BLaER1 (cell line): ENCODE results near the gene CCR1.
"Not testable (repeated sequence)": the region's sequence is repeated elsewhere in the genome, so short reads cannot be mapped to it uniquely, and the experiment has no call there.

Experiments
- H3K27ac ChIP-seq: shearing (Covaris generic); formaldehyde crosslinking; 2 replicates; pipeline ENCODE4 v1.8.1; 2022
- H3K27me3 ChIP-seq: shearing (Covaris generic); formaldehyde crosslinking; 2 replicates; pipeline ENCODE4 v1.8.1; 2022
- H3K36me3 ChIP-seq: shearing (Covaris generic); formaldehyde crosslinking; 2 replicates; pipeline ENCODE4 v1.8.1; 2022
- H3K4me1 ChIP-seq: shearing (Covaris generic); formaldehyde crosslinking; 2 replicates; pipeline ENCODE4 v1.8.1; 2022
- H3K4me2 ChIP-seq: shearing (Covaris generic); formaldehyde crosslinking; 2 replicates; pipeline ENCODE4 v1.8.1; 2022
- H3K4me3 ChIP-seq: shearing (Covaris generic); formaldehyde crosslinking; 2 replicates; pipeline ENCODE4 v1.8.1; 2022
- H3K9ac ChIP-seq: shearing (Covaris generic); formaldehyde crosslinking; 2 replicates; pipeline ENCODE4 v1.8.1; 2022
- H3K9me3 ChIP-seq: shearing (Covaris generic); formaldehyde crosslinking; 2 replicates; pipeline ENCODE4 v1.8.1; 2022
- H4K20me1 ChIP-seq: shearing (Covaris generic); formaldehyde crosslinking; 2 replicates; pipeline ENCODE4 v1.8.1; 2022
- Cebpa-rat ChIP-seq: shearing (Covaris generic); IDR thresholded peaks from 2 replicates; pipeline ENCODE4 v1.8.1; 2022

The CCR1 gene

DNA sequence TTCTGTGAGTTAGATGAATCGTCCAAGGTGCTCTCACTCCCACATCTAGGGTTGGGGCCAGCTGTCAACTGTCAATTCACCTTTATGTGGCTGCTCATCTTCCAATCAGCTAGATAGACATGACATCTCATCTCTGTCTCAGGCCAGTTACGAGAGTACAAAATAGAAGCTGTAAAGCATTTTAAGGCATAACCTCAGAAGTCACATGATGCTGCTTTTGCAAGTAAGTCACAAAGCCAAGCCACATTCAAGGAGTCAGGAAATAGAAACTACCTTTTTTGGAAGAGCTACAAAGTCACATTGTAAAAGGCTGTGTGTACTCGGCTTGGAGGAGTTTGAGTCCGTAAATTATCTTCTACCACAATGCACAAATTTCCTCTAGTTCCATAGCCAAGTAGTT lies 5.1 kb upstream of the CCR1 start:
- peak overlapping the region; percentile 36 for H3K4me2 ChIP-seq
- H3K27ac ChIP-seq, result no peak overlapping the region
- H3K9me3 ChIP-seq, result no peaks in the 10 kb centered on the region
- H3K36me3 ChIP-seq, result no peaks in the 10 kb centered on the region
- no peak for TF ChIP-seq Cebpa-rat
- no peak overlapping the region for H3K4me3 ChIP-seq
- no peaks in the 10 kb centered on the region for H4K20me1 ChIP-seq
- no peak overlapping the region for H3K9ac ChIP-seq
- no peaks in the 10 kb centered on the region for H3K27me3 ChIP-seq
- peaks cover 19% of the 10 kb centered on the region for H3K4me1 ChIP-seq

DNA sequence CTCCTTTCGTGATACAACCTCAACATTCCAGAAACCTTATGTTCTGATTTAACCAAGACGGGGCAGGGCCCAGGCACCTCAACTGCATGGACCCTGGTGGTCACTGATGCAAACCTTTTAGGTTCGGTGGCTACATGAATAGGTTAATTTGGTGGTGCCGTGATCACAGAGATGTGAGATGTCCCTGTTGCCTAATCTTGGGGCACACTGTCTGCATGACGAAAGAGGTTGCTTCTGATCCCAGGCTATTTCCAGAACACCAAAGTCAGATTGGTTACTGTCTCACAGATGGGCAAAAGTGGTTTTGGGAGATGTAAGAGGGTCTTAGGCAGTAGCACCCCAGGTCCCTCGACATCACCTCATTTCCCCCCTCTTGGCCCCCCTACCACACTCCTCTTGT lies 4.0 kb upstream of the CCR1 start:
- Histone ChIP-seq H3K9ac (no peak overlapping the region), H4K20me1 (no peaks in the 10 kb centered on the region), H3K4me1 (peaks cover 27% of the 10 kb centered on the region), H3K9me3 (no peaks in the 10 kb centered on the region; the same call in 1 of the 2 replicates), H3K27me3 (no peaks in the 10 kb centered on the region), H3K27ac (no peak overlapping the region), H3K4me2 (no peak overlapping the region), H3K4me3 (no peak overlapping the region), H3K36me3 (no peaks in the 10 kb centered on the region)
- TF ChIP-seq Cebpa-rat, result no peak

DNA sequence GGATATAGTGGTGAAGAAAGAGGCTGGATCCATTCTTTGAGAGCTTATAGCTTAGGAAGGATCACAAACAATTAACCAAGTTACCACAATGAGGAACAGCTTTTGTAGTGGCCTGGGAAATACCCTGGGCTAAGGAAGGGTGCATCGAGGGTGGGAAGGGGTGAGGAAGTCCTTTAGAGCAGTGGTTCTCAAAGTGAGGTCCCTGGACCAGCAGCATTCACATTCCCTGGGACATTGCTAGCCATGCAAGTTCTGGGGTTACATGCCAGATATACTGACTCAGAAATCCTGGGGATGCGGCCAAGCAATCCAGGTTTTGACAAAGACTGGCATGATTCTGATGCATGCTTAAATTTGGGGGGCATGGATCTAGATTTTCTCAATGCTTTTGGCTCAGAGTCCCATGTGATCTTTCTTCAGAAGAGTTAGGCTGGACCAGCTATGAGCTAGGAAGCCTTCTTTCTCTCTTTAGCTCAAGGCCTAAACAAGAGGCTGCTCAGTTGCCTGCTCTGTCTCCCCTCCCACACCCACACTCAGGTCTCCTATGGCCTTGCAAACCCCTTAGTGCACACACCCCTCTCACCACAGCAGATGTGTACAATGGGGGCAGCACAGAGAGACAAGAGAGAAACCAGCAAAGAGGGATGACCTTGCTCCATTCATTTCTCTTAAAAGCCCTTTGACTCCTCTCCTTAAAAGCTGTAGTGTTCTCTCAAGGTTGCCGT lies 1.8 kb upstream of the CCR1 start:
- H3K9ac ChIP-seq, result no peak overlapping the region
- H3K36me3 ChIP-seq, result no peaks in the 10 kb centered on the region
- no peak for TF ChIP-seq Cebpa-rat
- H3K9me3 ChIP-seq, result no peaks in the 10 kb centered on the region; the same call in 1 of the 2 replicates
- no peak overlapping the region for H3K27ac ChIP-seq
- no peak overlapping the region for H3K4me3 ChIP-seq
- no peaks in the 10 kb centered on the region for H4K20me1 ChIP-seq
- H3K4me2 ChIP-seq, result no peak overlapping the region
- peaks cover 27% of the 10 kb centered on the region for H3K4me1 ChIP-seq
- H3K27me3 ChIP-seq, result no peaks in the 10 kb centered on the region

GRCh38 chr3:46209053-46209452 lies 940 bp upstream of the CCR1 start:
- Histone ChIP-seq H3K4me2 (no peak overlapping the region), H3K27me3 (no peaks in the 10 kb centered on the region), H3K9ac (no peak overlapping the region), H3K27ac (0 out of 2 replicates have a peak overlapping the region, but pooled peaks have one; percentile 6), H3K36me3 (no peaks in the 10 kb centered on the region), H3K4me3 (no peak overlapping the region), H3K9me3 (no peaks in the 10 kb centered on the region; the same call in 1 of the 2 replicates), H3K4me1 (peaks cover 27% of the 10 kb centered on the region), H4K20me1 (no peaks in the 10 kb centered on the region)
- no peak for TF ChIP-seq Cebpa-rat

DNA sequence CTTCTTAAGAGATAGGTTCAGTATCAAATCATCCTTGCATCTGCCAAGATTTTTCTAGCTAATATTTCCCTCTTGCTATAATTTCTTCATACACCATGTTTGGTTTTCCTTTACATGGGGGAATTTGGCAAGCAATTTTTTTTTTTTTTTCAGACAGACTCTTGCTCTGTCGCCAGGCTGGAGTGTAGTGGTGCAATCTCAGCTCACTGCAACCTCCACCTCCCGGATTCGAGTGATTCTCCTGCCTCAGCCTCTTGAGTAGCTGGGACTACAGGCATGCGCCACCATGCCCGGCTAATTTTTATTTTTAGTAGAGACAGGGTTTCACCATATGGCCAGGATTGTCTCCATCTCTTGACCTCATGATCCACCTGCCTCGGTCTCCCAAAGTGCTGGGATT lies 599 bp downstream of the CCR1 start:
- not testable (repeated sequence) for H3K9ac ChIP-seq, H3K27ac ChIP-seq
- H3K4me2 ChIP-seq, result peak overlapping the region; percentile 42; the same call in 1 of the 2 replicates

DNA sequence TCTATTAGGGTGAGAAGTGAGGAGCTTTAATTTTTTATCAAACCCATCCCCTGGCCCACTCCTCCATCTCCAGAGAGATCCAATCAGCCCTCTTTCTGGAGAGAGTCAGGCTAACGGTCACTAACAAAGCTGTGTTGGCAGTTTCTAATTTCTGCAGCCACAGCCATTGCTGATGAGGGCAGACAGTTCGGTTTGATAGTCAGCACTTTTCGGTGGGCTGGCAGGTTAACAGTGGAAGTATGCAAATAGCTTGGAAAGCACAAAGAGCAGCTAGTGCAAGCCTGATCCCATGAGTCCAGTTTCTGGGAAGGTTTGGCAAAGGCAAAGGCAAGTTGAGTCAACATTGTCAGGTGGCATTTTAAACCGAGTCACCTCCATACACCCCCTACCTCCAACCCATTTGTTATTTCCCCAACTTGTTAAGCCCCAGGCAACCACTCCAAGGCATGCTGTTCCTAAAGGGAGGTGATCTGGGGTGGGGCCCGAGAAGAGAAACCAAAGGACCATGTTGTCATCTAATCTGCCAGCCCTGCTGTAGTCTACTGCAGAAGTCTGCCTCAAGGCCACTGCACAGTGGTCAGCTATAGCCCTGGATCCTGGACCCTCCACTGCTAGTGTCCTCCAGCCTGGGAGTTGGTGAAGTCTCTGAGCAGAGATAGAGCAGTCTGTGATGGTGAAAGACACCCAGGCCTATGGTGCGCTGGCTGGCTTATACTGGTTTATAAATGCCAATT lies 1.7 kb downstream of the CCR1 start:
- H3K4me3 ChIP-seq, result no peak overlapping the region
- no peak overlapping the region for H3K27ac ChIP-seq
- H3K9ac ChIP-seq, result no peak overlapping the region
- no peaks in the 10 kb centered on the region for H3K36me3 ChIP-seq
- H3K4me1 ChIP-seq, result peaks cover 13% of the 10 kb centered on the region
- no peak overlapping the region for H3K4me2 ChIP-seq
- no peaks in the 10 kb centered on the region for H4K20me1 ChIP-seq
- TF ChIP-seq Cebpa-rat, result no peak
- no peaks in the 10 kb centered on the region; the same call in 1 of the 2 replicates for H3K9me3 ChIP-seq
- H3K27me3 ChIP-seq, result no peaks in the 10 kb centered on the region

More for the DNA sequence above, 599 bp downstream of the CCR1 start:
- H3K36me3 ChIP-seq, H3K9me3 ChIP-seq, H3K4me3 ChIP-seq, H3K27me3 ChIP-seq, H4K20me1 ChIP-seq: not testable (repeated sequence)
- peaks cover 14% of the 10 kb centered on the region for H3K4me1 ChIP-seq

GRCh38 chr3:46205286-46205960 lies 2.7 kb downstream of the CCR1 start:
- Histone ChIP-seq H3K4me1 (peaks cover 13% of the 10 kb centered on the region), H3K36me3 (no peaks in the 10 kb centered on the region), H3K9me3 (no peaks in the 10 kb centered on the region; the same call in 1 of the 2 replicates), H3K27ac (no peak overlapping the region), H4K20me1 (no peaks in the 10 kb centered on the region), H3K27me3 (no peaks in the 10 kb centered on the region), H3K9ac (no peak overlapping the region), H3K4me3 (no peak overlapping the region), H3K4me2 (no peak overlapping the region)
- no peak for TF ChIP-seq Cebpa-rat

- no peak overlapping the region for H3K4me3 ChIP-seq
- no peaks in the 10 kb centered on the region for H3K27me3 ChIP-seq
- H3K27ac ChIP-seq, result no peak overlapping the region
- no peaks in the 10 kb centered on the region for H3K36me3 ChIP-seq
- no peak overlapping the region for H3K9ac ChIP-seq
- no peaks in the 10 kb centered on the region; the same call in 1 of the 2 replicates for H3K9me3 ChIP-seq
- peaks cover 12% of the 10 kb centered on the region for H3K4me1 ChIP-seq
- no peak overlapping the region for H3K4me2 ChIP-seq
- TF ChIP-seq Cebpa-rat, result no peak
- H4K20me1 ChIP-seq, result no peaks in the 10 kb centered on the region
Measured at GRCh38 chr3:46203681-46204080, 4.4 kb downstream of the CCR1 start.

GRCh38 chr3:46202535-46202934 lies 5.6 kb downstream of the CCR1 start:
- TF ChIP-seq Cebpa-rat, result no peak
- Histone ChIP-seq H3K4me3 (no peak overlapping the region), H3K36me3 (no peaks in the 10 kb centered on the region), H3K9ac (no peak overlapping the region), H3K27ac (no peak overlapping the region), H3K27me3 (no peaks in the 10 kb centered on the region), H3K4me1 (peaks cover under 1% of the 10 kb centered on the region; the same call in 1 of the 2 replicates), H3K4me2 (no peak overlapping the region), H4K20me1 (no peaks in the 10 kb centered on the region), H3K9me3 (no peaks in the 10 kb centered on the region; the same call in 1 of the 2 replicates)

DNA sequence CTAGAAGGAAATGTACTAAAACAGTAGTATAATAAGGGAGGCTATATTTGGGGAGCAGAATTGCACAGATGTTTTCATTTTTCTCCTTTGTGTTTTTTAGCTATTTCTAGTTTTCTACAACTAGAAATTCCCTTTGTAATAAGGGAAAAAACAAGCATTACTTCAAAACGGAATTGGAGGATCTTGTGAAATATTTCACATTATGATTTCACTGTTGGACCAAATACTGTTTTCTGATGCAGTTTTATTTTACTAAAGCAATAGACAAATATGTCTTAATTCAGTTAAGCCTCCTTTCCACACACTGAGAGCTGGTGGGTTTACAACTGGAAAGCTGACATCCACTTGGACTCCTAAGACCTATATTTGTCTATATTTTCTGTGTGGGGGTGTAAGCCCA lies 7.3 kb downstream of the CCR1 start:
- TF ChIP-seq Cebpa-rat, result no peak
- Histone ChIP-seq H3K4me1 (no peaks in the 10 kb centered on the region), H3K9me3 (no peaks in the 10 kb centered on the region), H3K27ac (no peak overlapping the region), H3K27me3 (no peaks in the 10 kb centered on the region), H3K4me2 (no peak overlapping the region), H3K9ac (no peak overlapping the region), H4K20me1 (no peaks in the 10 kb centered on the region), H3K36me3 (no peaks in the 10 kb centered on the region), H3K4me3 (no peak overlapping the region)
